Mucosa of descending colon (tissue), 3 donors: ENCODE data around the gene TBCK. TPM values are rescaled to one million over a fixed set of nuclear protein-coding genes. Genes with fewer than 3 reads are reported as not detected.
"Not testable (repeated sequence)": the region's sequence is repeated elsewhere in the genome, so short reads cannot be mapped to it uniquely, and the experiment has no call there.

Experiments
- ATAC-seq: fragments of 200-7000 bp; cut with Tn5 transposase; one replicate; pipeline ENCODE4 v1.9.1; 2020; ENCODE audit warnings: mild to moderate bottlenecking, moderate library complexity
- DNase-seq, 3 donors: peaks; one replicate each; pipeline ENCODE4 v3.0.0-alpha.2; 2020
- H3K36me3 ChIP-seq: fragments of 200-600 bp; one replicate; pipeline ENCODE4 v1.8.0; 2021; ENCODE audit warnings: low read depth, mild to moderate bottlenecking
- H3K4me1 ChIP-seq: fragments of 200-600 bp; one replicate; pipeline ENCODE4 v1.8.0; 2021; ENCODE audit warnings: low read depth, mild to moderate bottlenecking
- H3K4me3 ChIP-seq: fragments of 200-600 bp; one replicate; pipeline ENCODE4 v1.8.0; 2021; ENCODE audit warnings: mild to moderate bottlenecking
- H3K9me3 ChIP-seq: fragments of 200-600 bp; one replicate; pipeline ENCODE4 v1.8.0; 2021; ENCODE audit warnings: mild to moderate bottlenecking
- intact Hi-C, 2 donors: fragments of 100-400 bp; cut with DNase I in 1 of 2; cut with micrococcal nuclease in 1 of 2; formaldehyde crosslinking; loops; one replicate each; pipeline versions ENCODE4 v1.11.0 to v1.11.1; 2022; cut with DNase I, micrococcal nuclease
- total RNA-seq, 3 donors: library from RNA; stranded (reverse); fragmentation: NEBNext Ultra II Directional in 2 of 3; extraction: Animal tissue kit (Norgen Biotek cat#: 25700) in 2 of 3; gene quantifications; one replicate each; pipeline versions ENCODE4 v1.2.1 to v1.2.4, GENCODE V29; 2021 to 2023
- TF ChIP-seq, protein P1 (sequence below): fragments of 200-600 bp; IDR thresholded peaks from one replicate; pipeline ENCODE4 v1.8.0; 2022; ENCODE audit warnings: antibody characterized with exemption, mild to moderate bottlenecking
- donor health status: DM: no; HTN: no; CAD: no; lungs with moderate emphysema.
- donor health status: DM: no; HTN: no; CAD: no.
- donor health status: DM: no; HTN: yes; CAD: no.

TBCK gene
- total RNA-seq, 3 donors from 2014 or later: 23.1 to 42.5 (median 38.3) TPM

DNA sequence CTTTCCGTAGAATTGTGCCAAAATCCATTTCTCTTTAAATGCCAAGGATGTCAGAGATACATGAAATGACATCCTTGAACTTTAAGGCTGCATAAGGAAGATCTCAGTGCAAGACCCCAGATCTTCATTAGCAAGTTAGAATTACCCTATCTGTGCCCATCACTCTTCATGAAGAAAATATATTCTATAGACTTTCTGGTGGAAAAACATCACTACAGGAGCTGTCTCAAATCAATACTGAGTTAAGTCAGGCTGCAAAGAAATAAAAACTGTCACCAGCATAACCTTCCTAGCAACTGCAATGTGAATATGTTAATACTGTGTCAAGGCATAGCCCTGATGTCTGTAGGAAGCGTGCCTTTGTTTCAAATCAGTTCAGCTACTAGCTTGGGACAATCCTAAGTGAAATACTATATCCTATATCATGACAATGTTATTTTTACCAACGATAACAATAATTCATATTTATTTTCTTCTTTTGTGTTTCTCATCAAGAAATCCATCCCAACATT is 173.3 kb downstream of the TBCK start:
- H3K4me1 ChIP-seq: no peaks in the 10 kb centered on the region
- peaks cover 4% of the 10 kb centered on the region for H3K9me3 ChIP-seq
- TF ChIP-seq, protein P1, sequence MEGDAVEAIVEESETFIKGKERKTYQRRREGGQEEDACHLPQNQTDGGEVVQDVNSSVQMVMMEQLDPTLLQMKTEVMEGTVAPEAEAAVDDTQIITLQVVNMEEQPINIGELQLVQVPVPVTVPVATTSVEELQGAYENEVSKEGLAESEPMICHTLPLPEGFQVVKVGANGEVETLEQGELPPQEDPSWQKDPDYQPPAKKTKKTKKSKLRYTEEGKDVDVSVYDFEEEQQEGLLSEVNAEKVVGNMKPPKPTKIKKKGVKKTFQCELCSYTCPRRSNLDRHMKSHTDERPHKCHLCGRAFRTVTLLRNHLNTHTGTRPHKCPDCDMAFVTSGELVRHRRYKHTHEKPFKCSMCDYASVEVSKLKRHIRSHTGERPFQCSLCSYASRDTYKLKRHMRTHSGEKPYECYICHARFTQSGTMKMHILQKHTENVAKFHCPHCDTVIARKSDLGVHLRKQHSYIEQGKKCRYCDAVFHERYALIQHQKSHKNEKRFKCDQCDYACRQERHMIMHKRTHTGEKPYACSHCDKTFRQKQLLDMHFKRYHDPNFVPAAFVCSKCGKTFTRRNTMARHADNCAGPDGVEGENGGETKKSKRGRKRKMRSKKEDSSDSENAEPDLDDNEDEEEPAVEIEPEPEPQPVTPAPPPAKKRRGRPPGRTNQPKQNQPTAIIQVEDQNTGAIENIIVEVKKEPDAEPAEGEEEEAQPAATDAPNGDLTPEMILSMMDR: no peak
- no peaks in the 10 kb centered on the region for H3K36me3 ChIP-seq
- H3K4me3 ChIP-seq: no peak overlapping the region
- ATAC-seq (no peak), DNase-seq (no peak)
- intact Hi-C loops: no loop called here

DNA sequence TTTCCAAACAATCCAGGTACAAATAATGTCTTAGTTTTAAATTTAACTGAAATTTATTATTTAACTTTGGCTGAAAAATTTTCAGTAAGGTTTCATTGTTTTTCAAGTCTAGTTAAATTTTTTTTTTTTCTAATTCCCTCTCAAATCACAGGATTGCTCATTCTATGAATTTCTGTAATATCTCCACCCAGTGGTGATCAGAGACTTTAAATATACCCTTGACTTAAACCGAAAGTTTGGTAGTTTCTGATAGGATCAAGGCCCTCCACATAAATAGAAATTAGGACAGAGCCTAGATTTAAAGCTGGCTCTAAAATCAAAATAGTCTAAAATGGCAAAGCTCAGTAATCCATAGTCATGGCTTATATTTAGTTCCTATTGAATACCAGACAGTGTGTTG is 175.4 kb downstream of the TBCK start:
- DNase-seq (no peak), ATAC-seq (no peak)
- TF ChIP-seq, protein P1: no peak
- Histone ChIP-seq H3K4me1 (no peaks in the 10 kb centered on the region), H3K36me3 (no peaks in the 10 kb centered on the region), H3K4me3 (no peak overlapping the region), H3K9me3 (no peaks in the 10 kb centered on the region)
- intact Hi-C loops: no loop called here

- DNase-seq: no peak
- TF ChIP-seq, protein P1: no peak
- peaks cover 6% of the 10 kb centered on the region for H3K9me3 ChIP-seq
- H3K4me1 ChIP-seq: no peaks in the 10 kb centered on the region
- no peak overlapping the region for H3K4me3 ChIP-seq
- ATAC-seq: no peak
- no peaks in the 10 kb centered on the region for H3K36me3 ChIP-seq
- intact Hi-C loops: no loop called here
Observed at GRCh38 chr4:106136777-106137331, 179.2 kb downstream of the TBCK start.

GRCh38 chr4:106132045-106132444 is 184.0 kb downstream of the TBCK start:
- H3K4me3 ChIP-seq: no peak overlapping the region
- intact Hi-C loops: no loop called here
- ATAC-seq (no peak), DNase-seq (no peak)
- peaks cover 6% of the 10 kb centered on the region for H3K9me3 ChIP-seq
- no peaks in the 10 kb centered on the region for H3K4me1 ChIP-seq
- TF ChIP-seq, protein P1: no peak
- no peaks in the 10 kb centered on the region for H3K36me3 ChIP-seq

DNA sequence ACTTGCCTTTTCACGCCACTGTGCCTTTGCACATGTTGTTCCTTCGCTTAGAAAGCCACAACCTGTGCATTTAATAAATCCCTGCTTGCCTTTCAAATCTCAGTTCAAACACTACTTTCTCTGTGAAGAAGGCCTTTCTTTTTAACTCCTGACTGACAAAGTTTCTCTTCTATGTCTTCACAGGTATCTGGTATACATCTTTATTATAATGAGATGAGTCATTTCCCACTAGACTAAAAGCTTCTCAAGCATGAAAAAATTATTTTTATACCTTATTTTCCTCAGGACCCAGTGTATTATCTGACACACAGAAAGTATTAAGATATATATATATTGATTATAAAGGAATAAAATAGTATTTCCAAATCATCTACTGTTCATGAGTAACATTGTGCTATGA is 189.9 kb downstream of the TBCK start:
- intact Hi-C loops: no loop called here
- no peak for ATAC-seq

DNA sequence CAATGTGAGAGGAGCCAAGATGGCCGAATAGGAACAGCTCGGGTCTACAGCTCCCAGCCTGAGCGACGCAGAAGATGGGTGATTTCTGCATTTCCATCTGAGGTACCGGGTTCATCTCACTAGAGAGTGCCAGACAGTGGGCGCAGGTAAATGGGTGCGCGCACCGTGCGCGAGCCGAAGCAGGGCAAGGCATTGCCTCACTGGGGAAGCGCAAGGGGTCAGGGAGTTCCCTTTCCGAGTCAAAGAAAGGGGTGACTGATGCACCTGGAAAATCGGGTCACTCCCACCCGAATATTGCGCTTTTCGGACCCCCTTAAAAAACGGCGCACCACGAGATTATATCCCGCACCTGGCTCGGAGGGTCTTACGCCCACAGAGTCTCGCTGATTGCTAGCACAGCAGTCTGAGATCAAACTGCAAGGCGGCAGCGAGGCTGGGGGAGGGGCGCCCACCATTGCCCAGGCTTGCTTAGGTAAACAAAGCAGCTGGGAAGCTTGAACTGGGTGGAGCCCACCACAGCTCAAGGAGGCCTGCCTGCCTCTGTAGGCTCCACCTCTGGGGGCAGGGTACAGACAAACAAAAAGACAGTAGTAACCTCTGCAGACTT is 196.0 kb downstream of the TBCK start:
- H3K36me3 ChIP-seq, DNase-seq, H3K9me3 ChIP-seq, H3K4me3 ChIP-seq, intact Hi-C loops, ATAC-seq, H3K4me1 ChIP-seq: not testable (repeated sequence)

More for the DNA sequence above, 189.9 kb downstream of the TBCK start:
- no peak overlapping the region for H3K4me3 ChIP-seq
- no peak for DNase-seq
- H3K36me3 ChIP-seq: no peaks in the 10 kb centered on the region
- no peaks in the 10 kb centered on the region for H3K4me1 ChIP-seq
- H3K9me3 ChIP-seq: no peaks in the 10 kb centered on the region
- TF ChIP-seq, protein P1: no peak
